HG03103 (cell line): ENCODE results near the gene DEFB124.
"Not testable (repeated sequence)": the region's sequence is repeated elsewhere in the genome, so short reads cannot be mapped to it uniquely, and the experiment has no call there.

Source experiments
- ATAC-seq: cut with Tn5 transposase; IDR thresholded peaks from one replicate; pipeline ENCODE4 v1.9.1; 2021; ENCODE audit warnings: low read depth; ENCODE audit not compliant: unreplicated experiment

The DEFB124 gene

DNA sequence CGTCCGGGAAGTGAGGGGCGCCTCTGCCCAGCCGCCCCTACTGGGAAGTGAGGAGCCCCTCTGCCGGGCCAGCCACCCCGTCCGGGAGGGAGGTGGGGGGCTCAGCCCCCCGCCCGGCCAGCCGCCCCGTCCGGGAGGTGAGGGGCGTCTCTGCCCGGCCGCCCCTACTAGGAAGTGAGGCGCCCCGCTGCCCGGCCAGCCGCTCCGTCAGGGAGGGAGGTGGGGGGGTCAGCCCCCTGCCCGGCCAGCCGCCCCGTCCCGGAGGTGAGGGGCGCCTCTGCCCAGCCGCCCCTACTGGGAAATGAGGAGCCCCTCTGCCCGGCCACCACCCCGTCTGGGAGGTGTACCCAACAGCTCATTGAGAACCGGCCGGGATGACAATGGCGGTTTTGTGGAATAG lies 47.4 kb downstream of the DEFB124 start:
- ATAC-seq: not testable (repeated sequence)

- ATAC-seq: not testable (repeated sequence)
Measured at GRCh38 chr20:31426891-31427551, 47.9 kb downstream of the DEFB124 start.

DNA sequence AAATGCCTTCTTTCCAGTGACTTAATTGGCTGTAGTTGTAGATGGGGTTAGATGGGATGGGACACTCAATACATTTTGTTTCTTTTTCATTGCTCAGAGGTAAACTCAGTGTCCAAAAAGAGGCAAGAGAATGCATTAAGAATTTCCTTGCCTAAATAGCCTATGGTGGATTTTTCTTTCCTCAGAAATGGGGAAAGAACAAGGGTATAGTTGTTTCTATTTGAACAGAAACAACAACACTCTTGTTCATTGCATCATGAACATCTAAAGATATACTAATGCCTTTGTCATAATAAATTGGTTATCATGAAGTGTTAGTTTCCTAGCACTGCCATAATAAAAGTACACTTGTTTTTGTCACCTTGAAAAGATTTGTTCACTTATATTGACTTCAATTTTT lies 49.1 kb downstream of the DEFB124 start:
- ATAC-seq: no peak

GRCh38 chr20:31418307-31418706 lies 56.6 kb downstream of the DEFB124 start:
- ATAC-seq: no peak

DNA sequence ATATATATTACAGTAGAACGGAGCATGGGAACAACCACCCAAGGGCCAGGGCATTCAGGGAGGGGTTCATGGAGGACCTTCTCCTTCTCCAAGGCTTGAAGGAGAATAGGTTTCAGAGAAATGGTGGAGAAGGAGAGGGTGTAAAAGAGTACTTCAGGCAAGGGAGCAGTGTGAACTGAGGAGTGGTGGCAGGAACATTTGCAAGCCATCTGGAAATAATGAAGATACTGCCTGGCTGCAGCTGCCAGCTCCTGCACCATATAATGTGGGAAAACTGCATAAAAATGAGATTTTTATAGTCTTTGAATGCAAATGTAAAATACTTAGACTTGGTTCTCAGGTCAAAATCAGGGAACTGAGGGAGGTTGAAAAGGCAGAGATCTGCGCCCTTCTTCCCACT lies 59.3 kb downstream of the DEFB124 start:
- no peak for ATAC-seq
